Measurements from ENCODE around the gene KRTAP5-7. TPM values are rescaled to one million over a fixed set of nuclear protein-coding genes. Genes with fewer than 3 reads are reported as not detected.

KRTAP5-7 gene
- not detected in 5 replicates for total RNA-seq (2022; extraction: Qiagen RNA extraction; ENCODE audit: low read depth)

GRCh38 chr11:71526796-71527575 is at the start of gene KRTAP5-7:
KRTAP5-7 (plus strand) TSS chr11:71527267; CDS start chr11:71527301, 34 bp downstream.

GRCh38 chr11:71537977-71538665 is 11.1 kb downstream of the KRTAP5-7 start, which contains the start of gene KRTAP5-8:
KRTAP5-8 (plus strand) TSS chr11:71538025; CDS start chr11:71538056, 31 bp downstream.

GRCh38 chr11:71548120-71548519 is 21.1 kb downstream of the KRTAP5-7 start, which contains the start of gene KRTAP5-9:
KRTAP5-9 (plus strand) TSS chr11:71548420; CDS start chr11:71548658, 238 bp downstream.

GRCh38 chr11:71565263-71565662 is 38.2 kb downstream of the KRTAP5-7 start, which contains the start of gene KRTAP5-10:
KRTAP5-10 (plus strand) TSS chr11:71565563; CDS start chr11:71565588, 25 bp downstream.

Other genes with a start within 250 kb of the KRTAP5-7 start
- gene DHCR7, start 78.9 kb upstream of the KRTAP5-7 start, total RNA-seq (2022; extraction: Qiagen RNA extraction; ENCODE audit: low read depth): 39.3 to 55.2 TPM (median 49.3 TPM) in 5 replicates
- gene NADSYN1, start 74.1 kb upstream of the KRTAP5-7 start, total RNA-seq (2022; extraction: Qiagen RNA extraction; ENCODE audit: low read depth): 35.2 to 54.0 TPM (median 48.7 TPM) in 5 replicates
- not detected in 5 replicates for gene KRTAP5-8, start 10.8 kb downstream of the KRTAP5-7 start, total RNA-seq (2022; extraction: Qiagen RNA extraction; ENCODE audit: low read depth)
- not detected in 5 replicates for gene KRTAP5-9, start 21.2 kb downstream of the KRTAP5-7 start, total RNA-seq (2022; extraction: Qiagen RNA extraction; ENCODE audit: low read depth)
- gene KRTAP5-10, start 38.3 kb downstream of the KRTAP5-7 start, total RNA-seq (2022; extraction: Qiagen RNA extraction; ENCODE audit: low read depth): not detected in 5 replicates
- gene KRTAP5-11, start 55.6 kb downstream of the KRTAP5-7 start, total RNA-seq (2022; extraction: Qiagen RNA extraction; ENCODE audit: low read depth): not detected in 5 replicates